HepG2 (cell line): ENCODE measurements around the gene COASY. TPM values are rescaled to one million over a fixed set of nuclear protein-coding genes. Genes with fewer than 3 reads are reported as not detected.

Source experiments
- ADNP ChIP-seq: sonication (generic); formaldehyde crosslinking; IDR thresholded peaks from 2 replicates; pipeline ENCODE4 v1.4.0; 2020; ENCODE audit warnings: missing genetic modification reagents
- BRD4 ChIP-seq: sonication (generic); formaldehyde crosslinking; IDR thresholded peaks from 2 replicates; pipeline ENCODE4 v1.4.0; 2020; ENCODE audit warnings: missing genetic modification reagents
- CHCHD3 ChIP-seq: sonication (generic); formaldehyde crosslinking; IDR thresholded peaks from 2 replicates; pipeline ENCODE4 v1.8.0; 2022; ENCODE audit warnings: mild to moderate bottlenecking, missing genetic modification reagents, moderate library complexity
- CREB1 ChIP-seq, 2 experiments: fragments of 450-650 bp in 1 of 2; IDR thresholded peaks; 2 replicates each; pipeline ENCODE4 v1.6.1; 2016 to 2017; ENCODE audit warnings: control low read depth in 1 of 2, mild to moderate bottlenecking in 1 of 2, missing compliant biosample characterization in 1 of 2, missing genetic modification characterization in 1 of 2
- GATAD2A ChIP-seq: IDR thresholded peaks from 2 replicates; pipeline ENCODE4 v1.6.1; 2016
- HDAC2 ChIP-seq: sonication (generic); formaldehyde crosslinking; IDR thresholded peaks from 2 replicates; pipeline ENCODE4 v1.4.0; 2020; ENCODE audit warnings: missing genetic modification reagents
- HNRNPK ChIP-seq: fragments of 200-400 bp; formaldehyde crosslinking; IDR thresholded peaks from 2 replicates; pipeline ENCODE4 v1.6.1; 2018; ENCODE audit warnings: low read length, low read depth, moderate library complexity, mild to moderate bottlenecking; ENCODE audit not compliant: poor library complexity, severe bottlenecking
- HOXA5 ChIP-seq: sonication (generic); formaldehyde crosslinking; IDR thresholded peaks from 2 replicates; pipeline ENCODE4 v1.4.0; 2020; ENCODE audit warnings: missing genetic modification reagents
- IRF2 ChIP-seq: IDR thresholded peaks from 2 replicates; pipeline ENCODE4 v1.6.1; 2018; ENCODE audit warnings: missing genetic modification reagents, missing compliant biosample characterization
- ISL2 ChIP-seq: sonication (generic); formaldehyde crosslinking; IDR thresholded peaks from 2 replicates; pipeline ENCODE4 v1.5.0; 2020; ENCODE audit warnings: missing genetic modification reagents
- REL ChIP-seq: sonication (generic); formaldehyde crosslinking; conservative IDR thresholded peaks from 2 replicates; pipeline ENCODE4 v1.8.0; 2022; ENCODE audit warnings: mild to moderate bottlenecking, missing genetic modification reagents, moderate library complexity
- RFX5 ChIP-seq: IDR thresholded peaks from 2 replicates; pipeline ENCODE4 v1.6.1; 2011; ENCODE audit warnings: low read depth, low read length, improper control_type of control experiment
- RFXANK ChIP-seq: IDR thresholded peaks from 2 replicates; pipeline ENCODE4 v1.6.1; 2016
- SIX4 ChIP-seq: sonication (generic); formaldehyde crosslinking; IDR thresholded peaks from 2 replicates; pipeline ENCODE4 v1.4.0; 2020; ENCODE audit warnings: missing genetic modification reagents
- WIZ ChIP-seq: sonication (generic); formaldehyde crosslinking; IDR thresholded peaks from 2 replicates; pipeline ENCODE4 v1.5.1; 2020; ENCODE audit warnings: mild to moderate bottlenecking, missing genetic modification reagents
- ZNF225 ChIP-seq: sonication (generic); formaldehyde crosslinking; IDR thresholded peaks from 2 replicates; pipeline ENCODE4 v1.4.0; 2020; ENCODE audit warnings: mild to moderate bottlenecking, missing genetic modification reagents
- ZNF33A ChIP-seq: sonication (generic); formaldehyde crosslinking; IDR thresholded peaks from 2 replicates; pipeline ENCODE4 v1.5.1; 2020; ENCODE audit warnings: missing genetic modification reagents, mild to moderate bottlenecking, moderate library complexity, borderline replicate concordance
- ZNF570 ChIP-seq: sonication (generic); formaldehyde crosslinking; IDR thresholded peaks from 2 replicates; pipeline ENCODE4 v1.4.0; 2020; ENCODE audit warnings: mild to moderate bottlenecking, missing genetic modification reagents, borderline replicate concordance
- ZNF724P ChIP-seq: sonication (generic); formaldehyde crosslinking; IDR thresholded peaks from 2 replicates; pipeline ENCODE4 v1.8.0; 2022; ENCODE audit warnings: missing genetic modification reagents, borderline replicate concordance
- ZNF761 ChIP-seq: sonication (generic); formaldehyde crosslinking; conservative IDR thresholded peaks from 2 replicates; pipeline ENCODE4 v1.4.0; 2020; ENCODE audit warnings: mild to moderate bottlenecking, missing genetic modification reagents
- ZNF768 ChIP-seq: sonication (generic); formaldehyde crosslinking; IDR thresholded peaks from 2 replicates; pipeline ENCODE4 v1.4.0; 2020; ENCODE audit warnings: missing genetic modification reagents
- ZNF839 ChIP-seq: sonication (generic); formaldehyde crosslinking; IDR thresholded peaks from 2 replicates; pipeline ENCODE4 v1.4.0; 2020; ENCODE audit warnings: missing genetic modification reagents, mild to moderate bottlenecking, borderline replicate concordance
- ZNF878 ChIP-seq: sonication (generic); formaldehyde crosslinking; IDR thresholded peaks from 2 replicates; pipeline ENCODE4 v1.8.1; 2023; ENCODE audit warnings: mild to moderate bottlenecking, missing genetic modification reagents, moderate library complexity
- ZSCAN31 ChIP-seq: sonication (generic); formaldehyde crosslinking; IDR thresholded peaks from 2 replicates; pipeline ENCODE4 v1.5.0; 2020; ENCODE audit warnings: low read depth, mild to moderate bottlenecking, missing genetic modification reagents
- polyA plus RNA-seq, 8 experiments: library from polyadenylated mRNA; depleted of rRNA in 3 of 8; stranded (reverse) in 7 of 8; unstranded in 1 of 8; fragments of >200 nt; fragmentation: Illumina TruSeq in 4 of 8; extraction: Trizol in 4 of 8; gene quantifications; 2 replicates each; pipeline versions ENCODE4 v1.2.1 to v1.2.3, GENCODE V29; 2011 to 2016; ENCODE audit warnings: low read depth in 4 of 8, missing spikeins in 1 of 8, mixed read lengths in 1 of 8; ENCODE audit not compliant: insufficient read depth in 1 of 8
- total RNA-seq, 5 experiments: library from RNA; depleted of rRNA; stranded (reverse); fragments of >200 nt; fragmentation: Illumina TruSeq; extraction: Trizol; gene quantifications; 2 replicates each; pipeline ENCODE4 v1.2.3, GENCODE V29; 2016; ENCODE audit warnings: low read depth in 1 of 5
- TF ChIP-seq, protein P1 (sequence below): sonication (generic); formaldehyde crosslinking; IDR thresholded peaks from 2 replicates; pipeline ENCODE4 v1.9.0; 2021; ENCODE audit warnings: missing genetic modification reagents, borderline replicate concordance
- TF ChIP-seq, protein P2 (sequence below): sonication (generic); formaldehyde crosslinking; IDR thresholded peaks from 2 replicates; pipeline ENCODE4 v1.5.1; 2020; ENCODE audit warnings: missing genetic modification reagents, mild to moderate bottlenecking, borderline replicate concordance

COASY gene
- total and polyA plus RNA-seq, 2 of the 13 experiments (the other 11 are each of a cell fraction or from before 2014, with no cell fraction given), result 90.7 to 125 TPM

DNA sequence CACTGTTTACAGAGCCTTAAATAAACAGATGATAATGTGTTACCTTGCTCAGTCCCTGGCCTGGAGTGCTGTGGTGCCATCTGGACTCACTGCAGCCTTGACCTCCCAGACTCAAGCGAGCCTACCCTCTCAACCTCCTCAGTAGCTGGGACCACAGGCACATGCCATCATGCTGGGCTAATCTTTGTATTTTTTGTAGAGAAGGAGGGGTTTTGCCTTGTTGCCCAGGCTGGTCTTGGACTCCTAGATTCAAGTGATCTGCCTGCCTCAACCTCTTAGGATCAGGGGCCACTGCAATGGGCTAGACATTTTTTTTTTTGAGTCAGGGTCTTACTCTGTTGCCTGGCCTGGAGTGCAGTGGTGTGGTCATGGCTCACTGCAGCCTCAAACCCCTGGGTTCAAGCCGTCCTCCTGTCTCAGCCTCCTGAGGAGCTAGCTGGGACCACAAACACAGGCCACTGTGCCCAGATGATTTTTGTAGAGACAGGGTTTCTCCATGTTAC, 30.9 kb upstream of the COASY start (continued):
- no peak for TF ChIP-seq ZNF724P (CRISPR knock-in tag)
- TF ChIP-seq HDAC2 (CRISPR knock-in tag), result peak; percentile 97
- TF ChIP-seq GATAD2A, result peak; percentile 99
- peak; percentile 57; the same call in 1 of the 2 replicates for TF ChIP-seq ZNF225 (CRISPR knock-in tag)
- TF ChIP-seq ZNF878 (CRISPR knock-in tag), result peak; percentile 80
- peak; percentile 88; the same call in 1 of the 2 replicates for TF ChIP-seq ISL2 (CRISPR knock-in tag)
- no peak; the same call in 1 of the 2 replicates for TF ChIP-seq ZNF839 (CRISPR knock-in tag)
- 0 out of 2 replicates have a peak, but pooled peaks have one; percentile 40 for TF ChIP-seq ZSCAN31 (CRISPR knock-in tag)
- peak; percentile 18; the same call in 1 of the 2 replicates for TF ChIP-seq CREB1 (IDR thresholded peaks at IDR 0.05)
- peak; percentile 66 for TF ChIP-seq CREB1 (CRISPR knock-in tag; IDR thresholded peaks at IDR 0.05)
- TF ChIP-seq BRD4, result peak; percentile 61; the same call in 1 of the 2 replicates
- TF ChIP-seq SIX4 (CRISPR knock-in tag), result peak; percentile 80
- TF ChIP-seq RFX5, result no peak
- peak; percentile 78; the same call in 1 of the 2 replicates for TF ChIP-seq ZNF761
- TF ChIP-seq ZNF768 (CRISPR knock-in tag), result no peak; the same call in 1 of the 2 replicates
- no peak for TF ChIP-seq CHCHD3 (CRISPR knock-in tag)
- TF ChIP-seq ADNP, result no peak
- TF ChIP-seq, protein P1, sequence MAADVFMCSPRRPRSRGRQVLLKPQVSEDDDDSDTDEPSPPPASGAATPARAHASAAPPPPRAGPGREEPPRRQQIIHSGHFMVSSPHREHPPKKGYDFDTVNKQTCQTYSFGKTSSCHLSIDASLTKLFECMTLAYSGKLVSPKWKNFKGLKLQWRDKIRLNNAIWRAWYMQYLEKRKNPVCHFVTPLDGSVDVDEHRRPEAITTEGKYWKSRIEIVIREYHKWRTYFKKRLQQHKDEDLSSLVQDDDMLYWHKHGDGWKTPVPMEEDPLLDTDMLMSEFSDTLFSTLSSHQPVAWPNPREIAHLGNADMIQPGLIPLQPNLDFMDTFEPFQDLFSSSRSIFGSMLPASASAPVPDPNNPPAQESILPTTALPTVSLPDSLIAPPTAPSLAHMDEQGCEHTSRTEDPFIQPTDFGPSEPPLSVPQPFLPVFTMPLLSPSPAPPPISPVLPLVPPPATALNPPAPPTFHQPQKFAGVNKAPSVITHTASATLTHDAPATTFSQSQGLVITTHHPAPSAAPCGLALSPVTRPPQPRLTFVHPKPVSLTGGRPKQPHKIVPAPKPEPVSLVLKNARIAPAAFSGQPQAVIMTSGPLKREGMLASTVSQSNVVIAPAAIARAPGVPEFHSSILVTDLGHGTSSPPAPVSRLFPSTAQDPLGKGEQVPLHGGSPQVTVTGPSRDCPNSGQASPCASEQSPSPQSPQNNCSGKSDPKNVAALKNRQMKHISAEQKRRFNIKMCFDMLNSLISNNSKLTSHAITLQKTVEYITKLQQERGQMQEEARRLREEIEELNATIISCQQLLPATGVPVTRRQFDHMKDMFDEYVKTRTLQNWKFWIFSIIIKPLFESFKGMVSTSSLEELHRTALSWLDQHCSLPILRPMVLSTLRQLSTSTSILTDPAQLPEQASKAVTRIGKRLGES (CRISPR knock-in tag), result no peak
- no peak; the same call in 1 of the 2 replicates for TF ChIP-seq HOXA5
- TF ChIP-seq HNRNPK, result no peak
- TF ChIP-seq, protein P2, sequence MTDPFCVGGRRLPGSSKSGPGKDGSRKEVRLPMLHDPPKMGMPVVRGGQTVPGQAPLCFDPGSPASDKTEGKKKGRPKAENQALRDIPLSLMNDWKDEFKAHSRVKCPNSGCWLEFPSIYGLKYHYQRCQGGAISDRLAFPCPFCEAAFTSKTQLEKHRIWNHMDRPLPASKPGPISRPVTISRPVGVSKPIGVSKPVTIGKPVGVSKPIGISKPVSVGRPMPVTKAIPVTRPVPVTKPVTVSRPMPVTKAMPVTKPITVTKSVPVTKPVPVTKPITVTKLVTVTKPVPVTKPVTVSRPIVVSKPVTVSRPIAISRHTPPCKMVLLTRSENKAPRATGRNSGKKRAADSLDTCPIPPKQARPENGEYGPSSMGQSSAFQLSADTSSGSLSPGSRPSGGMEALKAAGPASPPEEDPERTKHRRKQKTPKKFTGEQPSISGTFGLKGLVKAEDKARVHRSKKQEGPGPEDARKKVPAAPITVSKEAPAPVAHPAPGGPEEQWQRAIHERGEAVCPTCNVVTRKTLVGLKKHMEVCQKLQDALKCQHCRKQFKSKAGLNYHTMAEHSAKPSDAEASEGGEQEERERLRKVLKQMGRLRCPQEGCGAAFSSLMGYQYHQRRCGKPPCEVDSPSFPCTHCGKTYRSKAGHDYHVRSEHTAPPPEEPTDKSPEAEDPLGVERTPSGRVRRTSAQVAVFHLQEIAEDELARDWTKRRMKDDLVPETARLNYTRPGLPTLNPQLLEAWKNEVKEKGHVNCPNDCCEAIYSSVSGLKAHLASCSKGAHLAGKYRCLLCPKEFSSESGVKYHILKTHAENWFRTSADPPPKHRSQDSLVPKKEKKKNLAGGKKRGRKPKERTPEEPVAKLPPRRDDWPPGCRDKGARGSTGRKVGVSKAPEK (CRISPR knock-in tag), result peak; percentile 42
- no peak for TF ChIP-seq WIZ (CRISPR knock-in tag)
- TF ChIP-seq REL, result no peak
- no peak for TF ChIP-seq ZNF33A (CRISPR knock-in tag)
- no peak for TF ChIP-seq ZNF570 (CRISPR knock-in tag)
- peak; percentile 51; the same call in 1 of the 2 replicates for TF ChIP-seq RFXANK (CRISPR knock-in tag)
- peak; percentile 83 for TF ChIP-seq IRF2 (CRISPR knock-in tag)
